Activated naive CD4-positive, alpha-beta T cell treated with anti-CD3 and anti-CD28 coated beads, Interleukin-2, amount 50 U/mL, for 72 hours (primary cell): ENCODE measurements around the gene ITPR1. TPM values are rescaled to one million over a fixed set of nuclear protein-coding genes. Genes with fewer than 3 reads are reported as not detected.

Source experiments
- ATAC-seq, 2 donors: fragments of 150-1000 bp; cut with Tn5 transposase; 2 replicates each; pipeline ENCODE4 v1.10.0; 2021; ENCODE audit warnings: mild to moderate bottlenecking in 2 of 2, moderate library complexity in 2 of 2
- DNase-seq, 2 donors: peaks; one replicate each; pipeline ENCODE4 v3.0.0; 2021 to 2022; ENCODE audit warnings: low spot score in 2 of 2
- H3K27ac Mint-ChIP-seq, 2 donors: one replicate each; pipeline ENCODE4 v1.8.0; 2022; ENCODE audit warnings: mild to moderate bottlenecking in 2 of 2, mixed read lengths in 2 of 2
- H3K36me3 Mint-ChIP-seq, 2 donors: one replicate each; pipeline ENCODE4 v1.8.0; 2022; ENCODE audit warnings: mixed read lengths in 2 of 2
- H3K9me3 Mint-ChIP-seq, 2 donors: one replicate each; pipeline ENCODE4 v1.8.0; 2022; ENCODE audit warnings: mixed read lengths in 2 of 2
- total RNA-seq, 2 donors: library from RNA; stranded (reverse); gene quantifications; one replicate each; pipeline ENCODE4 v1.2.3, GENCODE V29; 2022

Gene ITPR1
- total RNA-seq, 2 donors from 2014 or later: 40.0 to 70.7 TPM

GRCh38 chr3:4850211-4850927 lies 357.2 kb downstream of the ITPR1 start:
- ATAC-seq: peak; percentile 62 to 69
- Mint-ChIP-seq H3K36me3 (peaks cover 24 to 33% of the 10 kb centered on the region in 2 donors), H3K9me3 (peaks cover 4 to 8% of the 10 kb centered on the region in 2 donors), H3K27ac (peak overlapping the region; percentile 96 to 98)
- DNase-seq: peak; percentile 56 to 71

GRCh38 chr3:4850928-4851265 lies 357.7 kb downstream of the ITPR1 start:
- DNase-seq (peak in 1 of 2 donors; percentile 41), ATAC-seq (peak; percentile 70 to 78)
- Mint-ChIP-seq H3K9me3 (peaks cover 8 to 14% of the 10 kb centered on the region in 2 donors), H3K27ac (peak overlapping the region; percentile 96 to 98), H3K36me3 (peaks cover 29 to 38% of the 10 kb centered on the region in 2 donors)

DNA sequence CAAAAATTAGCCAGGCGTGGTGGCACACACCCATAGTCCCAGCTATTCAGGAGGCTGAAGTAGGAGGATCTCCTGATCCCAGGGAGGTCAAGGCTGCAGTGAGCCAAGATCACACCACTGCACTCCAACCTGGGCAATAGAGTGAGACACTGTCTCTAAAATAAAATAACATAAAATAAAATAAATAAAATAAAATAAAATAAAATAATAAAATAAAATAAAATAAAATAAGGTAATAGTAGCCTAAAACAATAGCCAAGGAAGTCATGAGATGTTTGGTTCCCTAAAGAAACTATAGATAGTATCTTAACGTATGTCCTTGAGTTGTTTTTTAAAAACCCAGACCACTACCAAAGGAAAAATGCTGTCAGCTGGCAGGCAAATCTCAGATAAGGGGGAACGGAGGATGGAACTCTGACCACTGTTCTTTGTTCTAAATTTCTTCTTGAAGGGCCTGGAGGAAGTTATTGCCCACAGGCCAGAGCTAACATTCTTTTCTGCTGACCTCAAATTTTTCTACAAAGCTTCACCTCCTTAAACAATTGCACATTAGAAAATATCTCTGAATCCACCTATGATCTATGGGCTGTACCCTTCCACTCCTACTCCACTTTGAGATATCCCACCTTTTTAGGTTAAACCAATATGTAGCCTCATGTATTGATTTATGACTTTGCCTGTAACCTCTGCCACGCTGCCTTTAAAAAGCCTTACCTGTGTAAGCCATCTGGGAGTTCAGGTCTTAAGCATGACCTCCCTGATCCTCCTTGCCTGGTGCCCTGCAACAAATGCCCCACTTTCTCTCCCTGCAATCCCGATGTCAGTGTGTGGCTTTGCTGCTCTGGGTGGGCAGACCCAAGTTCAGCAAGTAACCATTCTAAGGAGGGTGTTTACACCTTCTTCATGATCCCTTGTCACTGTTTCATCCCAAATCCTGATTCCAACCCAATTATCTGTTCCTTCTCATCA lies 359.9 kb downstream of the ITPR1 start:
- Mint-ChIP-seq H3K9me3 (peaks cover 9 to 16% of the 10 kb centered on the region in 2 donors), H3K36me3 (peaks cover 41 to 52% of the 10 kb centered on the region in 2 donors), H3K27ac (peak overlapping the region; percentile 80 to 96)
- no peak for ATAC-seq
- DNase-seq: no peak

DNA sequence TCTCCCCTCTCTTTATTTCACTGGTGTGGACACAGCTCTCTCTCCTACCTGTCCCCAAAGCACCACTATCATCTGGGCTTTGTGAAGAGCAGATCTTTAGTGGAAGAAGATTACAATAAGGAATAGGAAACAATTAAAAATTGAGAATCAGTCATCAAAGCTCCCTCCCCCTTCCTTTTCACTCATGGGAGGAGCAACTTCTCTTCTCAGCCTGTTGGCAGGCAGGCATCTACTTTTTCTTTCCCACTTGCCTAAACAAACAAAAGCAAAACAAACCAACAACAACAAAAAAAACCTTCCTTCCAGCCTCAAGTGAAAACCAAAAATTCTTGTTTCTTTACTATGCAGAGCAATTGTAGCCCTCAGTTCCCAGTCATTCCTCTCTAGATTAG lies 360.6 kb downstream of the ITPR1 start:
- no peak for ATAC-seq
- DNase-seq: no peak
- Mint-ChIP-seq H3K27ac (peak overlapping the region; percentile 80 to 83), H3K9me3 (peaks cover 9 to 16% of the 10 kb centered on the region in 2 donors), H3K36me3 (peaks cover 37 to 45% of the 10 kb centered on the region in 2 donors)

DNA sequence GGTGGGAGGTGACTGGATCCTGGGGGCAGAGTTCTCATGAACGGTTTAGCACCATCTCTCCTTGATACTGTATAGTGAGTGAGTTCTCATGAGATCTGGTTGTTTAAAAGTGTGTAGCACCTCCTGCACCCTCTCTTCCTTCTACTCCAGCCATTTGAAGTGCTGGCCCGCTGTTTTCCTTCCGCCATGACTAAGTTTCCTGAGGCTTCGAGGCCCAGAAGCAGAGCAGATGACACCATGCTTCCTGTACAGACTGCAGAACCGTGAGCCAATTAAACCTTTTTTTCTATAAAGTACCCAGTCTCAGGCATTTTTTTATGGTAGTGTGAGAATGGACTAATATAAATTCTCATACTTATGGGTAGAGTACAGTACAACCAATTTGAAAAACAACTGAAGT lies 362.5 kb downstream of the ITPR1 start:
- H3K27ac Mint-ChIP-seq: peak overlapping the region in 1 of 2 donors; percentile 77
- peaks cover 12 to 16% of the 10 kb centered on the region in 2 donors for H3K9me3 Mint-ChIP-seq
- ATAC-seq (no peak), DNase-seq (no peak)
- peaks cover 32 to 47% of the 10 kb centered on the region in 2 donors for H3K36me3 Mint-ChIP-seq

- peak overlapping the region in 1 of 2 donors; percentile 77 for H3K27ac Mint-ChIP-seq
- peaks cover 34 to 49% of the 10 kb centered on the region in 2 donors for H3K36me3 Mint-ChIP-seq
- H3K9me3 Mint-ChIP-seq: peaks cover 13 to 18% of the 10 kb centered on the region in 2 donors
- ATAC-seq (peak in 1 of 2 donors; percentile 36), DNase-seq (no peak)
Observed at GRCh38 chr3:4856136-4856535, 363.0 kb downstream of the ITPR1 start.

GRCh38 chr3:4856564-4856963 lies 363.4 kb downstream of the ITPR1 start:
- Mint-ChIP-seq H3K27ac (no peak overlapping the region), H3K36me3 (peaks cover 36 to 53% of the 10 kb centered on the region in 2 donors), H3K9me3 (peaks cover 17 to 20% of the 10 kb centered on the region in 2 donors)
- no peak for DNase-seq
- ATAC-seq: no peak

GRCh38 chr3:4856986-4857385 lies 363.8 kb downstream of the ITPR1 start:
- H3K27ac Mint-ChIP-seq: no peak overlapping the region
- peaks cover 36 to 57% of the 10 kb centered on the region in 2 donors for H3K36me3 Mint-ChIP-seq
- no peak for ATAC-seq
- H3K9me3 Mint-ChIP-seq: peaks cover 17 to 20% of the 10 kb centered on the region in 2 donors
- DNase-seq: no peak

- Mint-ChIP-seq H3K36me3 (peaks cover 40 to 68% of the 10 kb centered on the region in 2 donors), H3K27ac (no peak overlapping the region)
Observed at GRCh38 chr3:4859788-4860187, 366.6 kb downstream of the ITPR1 start.

GRCh38 chr3:4862973-4863372 lies 369.8 kb downstream of the ITPR1 start:
- Mint-ChIP-seq H3K36me3 (peaks cover 29 to 51% of the 10 kb centered on the region in 2 donors), H3K27ac (no peak overlapping the region), H3K9me3 (peaks cover 13 to 23% of the 10 kb centered on the region in 2 donors)
- ATAC-seq (no peak), DNase-seq (no peak)

More at GRCh38 chr3:4859788-4860187, 366.6 kb downstream of the ITPR1 start:
- DNase-seq (no peak), ATAC-seq (no peak)
- H3K9me3 Mint-ChIP-seq: peaks cover 26 to 32% of the 10 kb centered on the region in 2 donors

- H3K27ac Mint-ChIP-seq: no peak overlapping the region
- ATAC-seq: no peak
- peaks cover 31 to 51% of the 10 kb centered on the region in 2 donors for H3K36me3 Mint-ChIP-seq
- no peak for DNase-seq
- H3K9me3 Mint-ChIP-seq: peaks cover 13 to 23% of the 10 kb centered on the region in 2 donors
Observed at GRCh38 chr3:4864503-4864902, 371.4 kb downstream of the ITPR1 start.

DNA sequence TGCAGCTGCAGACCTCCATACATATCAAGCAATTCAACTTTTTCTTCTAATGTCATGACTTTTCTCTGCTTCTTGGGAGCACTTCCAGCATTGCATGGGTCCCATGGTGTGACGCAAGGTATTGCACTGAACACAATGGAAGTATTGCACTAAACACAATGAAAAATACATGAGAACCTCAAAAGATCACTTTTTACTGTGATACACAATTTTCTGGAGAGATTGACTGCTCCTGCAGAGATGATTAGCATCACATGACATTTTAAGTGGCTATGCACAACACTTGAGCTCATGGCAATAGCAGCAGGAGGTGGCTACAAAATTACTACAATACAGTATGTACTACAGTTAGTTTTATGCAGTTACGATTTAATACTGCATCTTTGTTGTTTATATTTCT lies 372.6 kb downstream of the ITPR1 start:
- ATAC-seq: no peak
- Mint-ChIP-seq H3K9me3 (peaks cover 13 to 20% of the 10 kb centered on the region in 2 donors), H3K36me3 (peaks cover 31 to 46% of the 10 kb centered on the region in 2 donors), H3K27ac (no peak overlapping the region)
- no peak for DNase-seq

GRCh38 chr3:4866866-4867265 lies 373.7 kb downstream of the ITPR1 start:
- DNase-seq (no peak), ATAC-seq (no peak)
- H3K9me3 Mint-ChIP-seq: peaks cover 9 to 15% of the 10 kb centered on the region in 2 donors
- H3K27ac Mint-ChIP-seq: peak overlapping the region; percentile 89 to 93
- H3K36me3 Mint-ChIP-seq: peaks cover 27 to 36% of the 10 kb centered on the region in 2 donors

DNA sequence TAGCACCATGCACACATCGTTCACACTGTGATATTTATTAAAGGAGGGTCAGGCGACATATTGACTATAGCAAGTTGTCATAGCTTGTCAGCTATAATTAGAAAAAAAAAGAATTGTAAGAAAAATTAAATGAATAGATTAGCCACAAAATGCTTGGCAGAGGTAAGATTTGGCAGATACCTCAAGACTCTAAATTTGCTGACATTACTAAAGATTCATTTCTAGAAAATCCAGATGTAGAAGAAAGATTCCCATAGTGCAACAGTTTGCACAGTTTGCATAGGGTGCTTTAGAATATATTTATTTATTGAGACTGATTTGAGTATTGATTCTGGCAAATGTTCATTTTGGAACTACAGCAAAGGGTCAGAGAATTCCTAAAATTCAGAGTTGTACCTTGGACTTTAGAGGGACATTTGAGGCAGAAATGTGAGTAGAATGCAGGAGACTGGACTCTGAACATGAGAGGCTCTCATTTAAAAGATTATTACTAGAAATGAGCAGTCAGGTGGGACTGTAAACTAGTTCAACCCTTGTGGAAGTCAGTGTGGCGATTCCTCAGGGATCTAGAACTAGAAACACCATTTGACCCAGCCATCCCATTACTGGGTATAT lies 384.1 kb downstream of the ITPR1 start:
- no peak for ATAC-seq
- Mint-ChIP-seq H3K27ac (no peak overlapping the region), H3K9me3 (peaks cover 0 to 3% of the 10 kb centered on the region in 2 donors), H3K36me3 (peaks cover 0 to 9% of the 10 kb centered on the region in 2 donors)
- DNase-seq: no peak

DNA sequence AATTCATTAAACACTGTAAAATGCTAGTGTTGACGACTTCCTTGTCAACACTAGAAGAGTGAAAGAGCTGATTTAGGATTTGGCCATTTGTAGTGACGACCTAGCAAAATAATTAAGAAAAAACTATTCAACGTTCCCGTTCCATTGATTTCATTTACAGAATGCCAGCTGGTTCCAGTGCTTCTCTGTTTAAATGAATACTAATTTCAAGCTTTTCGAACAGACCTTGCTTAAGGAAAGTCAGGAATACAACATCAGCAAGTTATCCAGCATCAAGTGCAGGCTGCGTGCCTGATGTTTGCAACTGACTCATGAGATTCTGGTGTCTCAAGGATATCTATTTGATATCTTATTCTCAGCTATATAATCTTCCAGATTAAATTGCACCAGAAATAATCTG lies 387.7 kb downstream of the ITPR1 start:
- Mint-ChIP-seq H3K9me3 (no peaks in the 10 kb centered on the region), H3K36me3 (peaks cover 0 to 12% of the 10 kb centered on the region in 2 donors), H3K27ac (no peak overlapping the region)
- no peak for DNase-seq
- ATAC-seq: no peak

DNA sequence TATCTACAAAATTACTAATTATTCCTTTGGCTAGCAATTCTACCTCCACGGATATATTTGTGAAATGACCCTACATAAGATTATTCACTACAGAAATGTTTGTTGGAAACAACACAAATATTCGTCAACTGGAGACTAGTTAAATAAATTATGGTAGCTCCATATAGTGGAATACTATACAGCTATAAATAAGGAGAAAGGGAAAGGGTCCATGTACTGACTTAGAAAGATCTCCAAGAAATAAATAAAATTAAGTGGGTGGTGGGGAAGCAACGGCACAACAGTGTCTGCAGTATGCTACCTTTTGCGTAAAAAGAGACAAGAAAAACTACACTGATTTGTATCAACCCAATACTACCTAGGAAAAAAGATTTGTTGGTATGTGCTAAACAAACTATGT lies 389.4 kb downstream of the ITPR1 start:
- H3K36me3 Mint-ChIP-seq: peaks cover 5 to 6% of the 10 kb centered on the region in 2 donors
- no peak for ATAC-seq
- peaks cover 0 to 6% of the 10 kb centered on the region in 2 donors for H3K9me3 Mint-ChIP-seq

More for the DNA sequence above, 389.4 kb downstream of the ITPR1 start:
- no peak overlapping the region for H3K27ac Mint-ChIP-seq
- DNase-seq: no peak
